CD8-positive, alpha-beta memory T cell (primary cell): ENCODE results near the gene PTPN14. TPM values are rescaled to one million over a fixed set of nuclear protein-coding genes. Genes with fewer than 3 reads are reported as not detected.
"Not testable (repeated sequence)": the region's sequence is repeated elsewhere in the genome, so short reads cannot be mapped to it uniquely, and the experiment has no call there.

Experiments
- CTCF ChIA-PET: fragments of 350-600 bp; sonication (Branson Sonifier 250); formaldehyde crosslinking; loops from one replicate; lab custom pipeline; 2021; ENCODE audit warnings: antibody characterized with exemption; lab: Charles Lee
- POLR2A ChIA-PET: fragments of 350-600 bp; sonication (Branson Sonifier 250); formaldehyde crosslinking; loops from one replicate; lab custom pipeline; 2021; ENCODE audit warnings: antibody characterized with exemption; lab: Charles Lee
- DNase-seq, 5 donors: peaks; one replicate each; pipeline versions ENCODE4 v3.0.0 to v3.0.0-alpha.2; 2020 to 2022; ENCODE audit warnings: mixed read lengths in 1 of 5
- H3K27ac ChIP-seq: one replicate; pipeline ENCODE4 v1.7.0; 2013; ENCODE audit warnings: low read depth, mild to moderate bottlenecking, low read length, moderate library complexity
- H3K27me3 ChIP-seq: 2 replicates; pipeline ENCODE4 v1.7.0; 2013; ENCODE audit warnings: low read length, mild to moderate bottlenecking; ENCODE audit not compliant: insufficient read depth, poor library complexity, severe bottlenecking
- H3K36me3 ChIP-seq: 2 replicates; pipeline ENCODE4 v1.7.0; 2013; ENCODE audit warnings: mild to moderate bottlenecking, low read length, moderate library complexity; ENCODE audit not compliant: insufficient read depth
- H3K4me1 ChIP-seq: 2 replicates; pipeline ENCODE4 v1.7.0; 2013; ENCODE audit warnings: mild to moderate bottlenecking, low read length, moderate library complexity; ENCODE audit not compliant: insufficient read depth
- H3K4me3 ChIP-seq: 2 replicates; pipeline ENCODE4 v1.7.0; 2013; ENCODE audit warnings: mild to moderate bottlenecking, low read length
- H3K9me3 ChIP-seq: 2 replicates; pipeline ENCODE4 v1.7.0; 2013; ENCODE audit warnings: mild to moderate bottlenecking, low read length
- H3K27ac Mint-ChIP-seq, 8 donors: one replicate each; pipeline ENCODE4 v1.8.0; 2020 to 2021; ENCODE audit warnings: mixed read lengths in 8 of 8, mild to moderate bottlenecking in 6 of 8, inconsistent platforms in 3 of 8, moderate library complexity in 3 of 8
- H3K27me3 Mint-ChIP-seq, 2 donors: one replicate each; pipeline ENCODE4 v1.8.0; 2020 to 2021; ENCODE audit warnings: mixed read lengths in 2 of 2, mild to moderate bottlenecking in 1 of 2, moderate library complexity in 1 of 2
- H3K36me3 Mint-ChIP-seq, 3 donors: one replicate each; pipeline ENCODE4 v1.8.0; 2020 to 2021; ENCODE audit warnings: mixed read lengths in 3 of 3, inconsistent platforms in 1 of 3, mild to moderate bottlenecking in 1 of 3
- H3K4me1 Mint-ChIP-seq, 3 donors: one replicate each; pipeline ENCODE4 v1.8.0; 2020 to 2021; ENCODE audit warnings: mixed read lengths in 3 of 3, inconsistent platforms in 1 of 3, mild to moderate bottlenecking in 1 of 3
- H3K4me3 Mint-ChIP-seq, 7 donors: one replicate each; pipeline ENCODE4 v1.8.0; 2020 to 2021; ENCODE audit warnings: mixed read lengths in 7 of 7, mild to moderate bottlenecking in 6 of 7, moderate library complexity in 4 of 7, inconsistent platforms in 2 of 7
- H3K9me3 Mint-ChIP-seq, 5 donors: one replicate each; pipeline ENCODE4 v1.8.0; 2020 to 2022; ENCODE audit warnings: mixed read lengths in 5 of 5, mild to moderate bottlenecking in 3 of 5, moderate library complexity in 2 of 5, inconsistent platforms in 1 of 5
- polyA plus RNA-seq: library from polyadenylated mRNA; unstranded; fragments of 300-500 nt; fragmentation: Illumina TruSeq; gene quantifications from one replicate; pipeline ENCODE4 v1.2.3, GENCODE V29; 2021
- total RNA-seq, 2 experiments: library from RNA; stranded (reverse); gene quantifications; one replicate each; pipeline ENCODE4 v1.2.3, GENCODE V29; 2021

Gene PTPN14
- total RNA-seq: under 1 TPM; 0.79 to 0.91 TPM
- 0.70 TPM for polyA plus RNA-seq

DNA sequence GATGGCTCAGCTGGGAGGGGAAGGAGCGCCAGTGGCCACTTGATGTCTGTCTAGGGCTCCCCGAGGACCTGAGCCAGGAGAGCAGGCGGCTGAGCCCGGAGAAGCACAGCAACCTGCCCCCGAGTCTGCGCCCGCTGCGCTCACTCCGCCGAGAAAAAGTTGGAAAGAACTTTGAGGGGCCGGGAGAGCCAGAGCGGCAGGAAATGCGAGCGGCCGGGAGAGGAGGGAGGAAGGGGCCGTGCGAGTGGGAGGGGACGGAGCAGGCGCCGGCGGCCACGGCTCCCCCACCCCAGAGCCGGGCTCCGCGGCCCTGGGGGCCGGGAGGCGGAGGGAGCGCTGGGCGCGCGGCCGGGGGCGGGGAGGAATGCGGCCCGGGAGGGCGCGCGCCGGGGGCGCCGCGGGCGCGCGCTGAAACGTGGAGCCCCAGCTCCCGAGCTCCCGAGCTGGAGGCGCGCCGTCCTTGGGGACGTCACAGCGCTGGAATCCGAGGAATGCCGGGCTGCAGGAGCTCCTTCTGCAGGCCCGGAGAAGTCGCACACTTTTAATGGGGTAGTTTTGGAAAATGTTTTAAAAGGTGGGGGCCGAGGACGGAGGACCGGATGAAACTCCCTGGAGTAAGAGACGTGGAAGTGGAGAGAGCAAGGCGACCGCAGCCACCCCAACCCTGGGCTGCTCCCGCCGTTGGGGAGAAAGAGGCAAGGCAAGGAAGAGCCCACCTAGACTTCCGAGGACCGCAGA is at the start of gene PTPN14:
PTPN14 (minus strand) TSS at position 167 of the 738 bp plus-strand sequence. CDS start 86,799 bp downstream, outside the sequence.
- Histone ChIP-seq H3K27ac (no peak within 1 kb of the TSS), H3K36me3 (no peaks in the 10 kb centered on the region), H3K27me3 (peaks cover 21% of the 10 kb centered on the region), H3K4me1 (no peaks in the 10 kb centered on the region), H3K9me3 (no peaks in the 10 kb centered on the region), H3K4me3 (no peak within 1 kb of the TSS)
- peak within 1 kb of the TSS in 4 of 7 donors; percentile 24 to 67 (median 44) for H3K4me3 Mint-ChIP-seq
- CTCF ChIA-PET: no interaction called here
- peaks cover 0 to 5% (median 3%) of the 10 kb centered on the region in 3 donors for H3K4me1 Mint-ChIP-seq
- POLR2A ChIA-PET: no interaction called here
- no peaks in the 10 kb centered on the region for H3K36me3 Mint-ChIP-seq
- no peak for DNase-seq
- peaks cover 16 to 46% of the 10 kb centered on the region in 2 donors for H3K27me3 Mint-ChIP-seq
- no peak within 1 kb of the TSS for H3K27ac Mint-ChIP-seq
- H3K9me3 Mint-ChIP-seq: no peaks in the 10 kb centered on the region

DNA sequence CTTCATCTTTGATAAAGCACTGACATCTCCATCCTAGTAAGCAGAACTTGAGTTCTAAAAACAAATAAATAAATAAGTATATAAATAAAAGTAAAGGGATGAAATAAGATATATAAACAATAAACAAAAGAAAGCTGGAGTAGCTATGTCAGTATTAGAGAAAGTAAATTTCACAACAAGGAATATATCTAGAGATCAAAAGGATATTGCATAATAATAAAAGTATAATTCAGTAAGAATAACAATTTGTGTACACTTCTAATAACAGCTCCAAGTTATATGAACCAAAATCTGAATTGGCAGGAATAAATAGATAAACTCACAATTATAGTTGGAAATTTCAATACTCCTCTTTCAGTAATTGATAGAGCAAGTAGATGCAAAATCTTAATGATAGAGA is 41.8 kb upstream of the PTPN14 start:
- ChIA-PET POLR2A (no interaction called here), CTCF (interaction anchor here (1.4 kb wide), 1 partner anchor 10 kb away, joined by 3 read pairs; the partner anchor contains the start of gene CENPF)
- DNase-seq: no peak
- Histone ChIP-seq H3K4me1 (no peaks in the 10 kb centered on the region), H3K4me3 (no peak overlapping the region), H3K9me3 (no peaks in the 10 kb centered on the region), H3K27me3 (no peaks in the 10 kb centered on the region), H3K36me3 (no peaks in the 10 kb centered on the region), H3K27ac (no peak overlapping the region)
- Mint-ChIP-seq H3K9me3 (no peaks in the 10 kb centered on the region), H3K4me1 (no peaks in the 10 kb centered on the region), H3K36me3 (peaks cover 0 to 4% (median 0%) of the 10 kb centered on the region in 3 donors), H3K4me3 (no peak overlapping the region), H3K27me3 (peaks cover 13 to 30% of the 10 kb centered on the region in 2 donors), H3K27ac (no peak overlapping the region)

DNA sequence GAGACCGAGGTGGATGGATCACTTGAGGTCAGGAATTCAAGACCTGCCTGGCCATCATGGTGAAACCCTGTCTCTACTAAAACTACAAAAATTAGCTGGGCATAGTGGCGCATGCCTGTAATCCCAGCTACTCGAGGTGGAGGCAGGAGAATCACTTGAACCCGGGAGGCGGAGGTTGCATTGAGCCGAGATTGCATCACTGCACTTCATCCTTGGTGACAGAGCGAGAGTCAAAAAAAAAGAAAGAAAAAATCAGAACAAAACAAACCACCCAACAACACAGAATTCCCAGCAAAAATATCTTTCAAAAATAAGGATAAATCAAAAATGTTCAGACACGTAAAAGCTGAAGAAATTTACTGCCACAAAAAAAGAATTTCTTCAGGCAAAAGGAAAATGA is 40.5 kb upstream of the PTPN14 start:
- CTCF ChIA-PET: interaction anchor here (1.2 kb wide), 1 partner anchor 35 kb away, joined by 3 read pairs; no protein-coding TSS in a partner anchor
- H3K4me3 Mint-ChIP-seq, H3K27ac ChIP-seq, H3K4me1 ChIP-seq, H3K4me3 ChIP-seq, H3K9me3 Mint-ChIP-seq, H3K27me3 ChIP-seq, H3K36me3 ChIP-seq, DNase-seq, H3K9me3 ChIP-seq, H3K36me3 Mint-ChIP-seq, POLR2A ChIA-PET, H3K27ac Mint-ChIP-seq, H3K4me1 Mint-ChIP-seq: not testable (repeated sequence)
- peaks cover 16 to 35% of the 10 kb centered on the region in 2 donors for H3K27me3 Mint-ChIP-seq

DNA sequence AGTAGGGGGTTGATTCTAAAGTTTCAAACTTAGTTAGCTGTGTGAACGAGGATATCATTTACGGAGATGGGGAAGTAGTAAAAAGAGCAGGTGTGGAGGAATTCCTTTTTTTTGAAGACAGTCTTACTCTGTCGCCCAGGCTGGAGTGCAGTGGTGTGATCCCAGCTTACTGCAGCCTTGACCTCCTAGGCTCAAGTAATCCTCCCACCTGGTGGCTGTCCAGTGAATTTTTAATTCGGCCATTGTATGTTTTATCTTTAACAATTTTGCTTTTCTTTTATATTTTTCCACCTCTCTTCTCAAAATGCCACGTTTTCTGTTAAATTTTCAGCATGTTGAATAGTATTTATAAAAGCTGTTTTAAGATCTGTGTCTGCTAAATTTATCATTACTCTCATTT is 39.3 kb upstream of the PTPN14 start:
- H3K27me3 ChIP-seq: no peaks in the 10 kb centered on the region
- ChIA-PET CTCF (no interaction called here), POLR2A (no interaction called here)
- no peak overlapping the region for H3K4me3 Mint-ChIP-seq
- H3K27ac ChIP-seq: no peak overlapping the region
- H3K4me1 ChIP-seq: no peaks in the 10 kb centered on the region
- no peaks in the 10 kb centered on the region for H3K9me3 ChIP-seq
- H3K36me3 ChIP-seq: no peaks in the 10 kb centered on the region
- no peaks in the 10 kb centered on the region for H3K9me3 Mint-ChIP-seq
- H3K27me3 Mint-ChIP-seq: peaks cover 16 to 43% of the 10 kb centered on the region in 2 donors
- H3K36me3 Mint-ChIP-seq: peaks cover 0 to 4% (median 0%) of the 10 kb centered on the region in 3 donors
- H3K4me3 ChIP-seq: no peak overlapping the region
- no peaks in the 10 kb centered on the region for H3K4me1 Mint-ChIP-seq
- DNase-seq: no peak
- peak overlapping the region in 1 of 8 donors; percentile 12 for H3K27ac Mint-ChIP-seq

DNA sequence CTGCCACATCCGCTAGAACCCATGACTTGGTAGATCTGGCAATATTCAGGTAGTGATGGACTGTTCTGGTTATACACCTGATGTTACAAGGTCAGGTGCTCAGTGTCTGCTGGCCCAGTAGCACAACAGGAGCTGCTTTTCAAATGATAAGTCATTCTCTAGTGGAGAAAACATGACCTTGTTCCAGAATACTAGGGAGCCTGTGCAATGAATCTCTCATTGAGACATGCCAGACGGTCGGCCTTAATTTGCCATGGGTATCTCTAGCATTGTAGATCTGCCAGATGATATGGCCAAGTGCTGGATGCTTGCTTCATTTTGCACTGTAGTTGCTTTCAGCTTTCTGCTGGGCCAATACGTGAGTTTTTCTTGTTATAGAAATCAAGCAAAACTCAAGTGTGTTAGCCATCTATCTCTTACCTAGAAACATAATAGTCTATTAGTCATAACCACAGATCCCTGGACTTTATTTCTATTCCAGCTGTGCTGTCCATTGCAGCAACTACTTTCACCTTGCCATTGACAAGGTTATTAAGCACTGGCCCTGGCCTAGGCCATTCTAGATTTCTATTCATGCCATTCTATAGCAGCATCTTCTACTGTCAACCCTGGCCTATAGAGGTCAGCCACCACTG is 37.7 kb upstream of the PTPN14 start:
- ChIA-PET POLR2A (no interaction called here), CTCF (no interaction called here)
- no peak overlapping the region for H3K27ac ChIP-seq
- H3K4me3 ChIP-seq: no peak overlapping the region
- H3K4me1 Mint-ChIP-seq: no peaks in the 10 kb centered on the region
- no peak for DNase-seq
- no peaks in the 10 kb centered on the region for H3K27me3 ChIP-seq
- peaks cover 16 to 47% of the 10 kb centered on the region in 2 donors for H3K27me3 Mint-ChIP-seq
- H3K4me1 ChIP-seq: no peaks in the 10 kb centered on the region
- no peaks in the 10 kb centered on the region for H3K9me3 Mint-ChIP-seq
- peaks cover 0 to 4% (median 0%) of the 10 kb centered on the region in 3 donors for H3K36me3 Mint-ChIP-seq
- H3K9me3 ChIP-seq: no peaks in the 10 kb centered on the region
- H3K36me3 ChIP-seq: no peaks in the 10 kb centered on the region
- peak overlapping the region in 1 of 8 donors; percentile 9 for H3K27ac Mint-ChIP-seq
- no peak overlapping the region for H3K4me3 Mint-ChIP-seq

DNA sequence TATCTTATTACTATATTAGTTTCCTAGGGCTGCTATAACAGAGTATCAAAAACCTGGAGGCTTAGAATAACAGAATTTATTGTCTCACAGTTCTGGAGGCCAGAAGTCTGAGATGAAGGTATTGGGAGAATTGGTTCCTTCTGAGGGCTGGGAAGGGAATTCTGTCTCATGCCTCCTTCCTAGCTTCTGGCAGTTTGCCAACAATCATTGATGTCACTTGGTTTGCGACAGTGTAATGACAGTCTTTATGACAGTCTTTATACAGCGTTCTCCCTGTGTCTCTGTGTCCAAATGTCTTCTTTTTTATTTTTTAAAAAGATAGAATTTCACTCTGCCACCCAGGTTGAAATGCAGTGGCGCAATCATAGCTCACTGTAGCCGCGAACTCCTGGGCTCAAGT is 35.8 kb upstream of the PTPN14 start:
- Histone ChIP-seq H3K36me3 (no peaks in the 10 kb centered on the region), H3K4me3 (no peak overlapping the region), H3K4me1 (no peaks in the 10 kb centered on the region), H3K27me3 (no peaks in the 10 kb centered on the region), H3K27ac (no peak overlapping the region), H3K9me3 (no peaks in the 10 kb centered on the region)
- no peaks in the 10 kb centered on the region for H3K4me1 Mint-ChIP-seq
- CTCF ChIA-PET: interaction anchor here (3.2 kb wide), 1 partner anchor 326 kb away, joined by 8 read pairs; no protein-coding TSS in a partner anchor
- H3K4me3 Mint-ChIP-seq: no peak overlapping the region
- peaks cover 0 to 4% (median 0%) of the 10 kb centered on the region in 3 donors for H3K36me3 Mint-ChIP-seq
- no peak for DNase-seq
- POLR2A ChIA-PET: no interaction called here
- no peak overlapping the region for H3K27ac Mint-ChIP-seq
- no peaks in the 10 kb centered on the region for H3K9me3 Mint-ChIP-seq
- peaks cover 16 to 52% of the 10 kb centered on the region in 2 donors for H3K27me3 Mint-ChIP-seq

DNA sequence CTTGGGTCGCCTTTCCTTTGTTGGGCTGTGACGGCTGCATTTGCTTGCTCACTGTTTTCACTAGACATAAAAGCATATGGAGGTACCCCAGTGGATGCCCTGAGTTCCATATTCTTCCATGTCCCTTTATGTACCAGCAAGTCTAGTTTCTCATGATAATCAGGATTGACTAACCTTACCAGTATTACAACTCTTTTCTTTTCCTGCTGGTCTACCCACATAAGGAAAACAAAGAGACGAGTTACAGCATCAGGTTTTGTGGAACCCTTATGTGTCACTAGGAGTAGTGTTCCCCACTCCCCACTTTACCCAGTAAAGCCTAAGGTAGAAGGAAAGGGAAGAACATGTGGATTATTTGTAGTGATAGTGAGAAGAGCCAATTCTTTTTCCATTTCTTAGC is 35.2 kb upstream of the PTPN14 start:
- Histone ChIP-seq H3K4me1 (no peaks in the 10 kb centered on the region), H3K4me3 (no peak overlapping the region), H3K27ac (no peak overlapping the region), H3K36me3 (no peaks in the 10 kb centered on the region), H3K27me3 (no peaks in the 10 kb centered on the region), H3K9me3 (no peaks in the 10 kb centered on the region)
- no peaks in the 10 kb centered on the region for H3K9me3 Mint-ChIP-seq
- no peak overlapping the region for H3K27ac Mint-ChIP-seq
- POLR2A ChIA-PET: no interaction called here
- H3K4me3 Mint-ChIP-seq: no peak overlapping the region
- peaks cover 16 to 54% of the 10 kb centered on the region in 2 donors for H3K27me3 Mint-ChIP-seq
- no peak for DNase-seq
- H3K36me3 Mint-ChIP-seq: peaks cover 0 to 4% (median 0%) of the 10 kb centered on the region in 3 donors
- no peaks in the 10 kb centered on the region for H3K4me1 Mint-ChIP-seq
- CTCF ChIA-PET: interaction anchor here (3.2 kb wide), 1 partner anchor 325 kb away, joined by 8 read pairs; no protein-coding TSS in a partner anchor
